Measurements from ENCODE around the gene PA2G4.

PA2G4 gene

GRCh38 chr12:56124133-56124532 is 19.8 kb downstream of the PA2G4 start:
- H3K36me3 ChIP-seq (ENCODE audit: control insufficient read depth, low read length): peaks cover 22% of the 10 kb centered on the region
- no peaks in the 10 kb centered on the region for H3K27me3 ChIP-seq (ENCODE audit: control insufficient read depth, low read length)
- no peaks in the 10 kb centered on the region for H3K9me2 ChIP-seq (replicated peaks; ENCODE audit: control insufficient read depth, low read length)
- no peak overlapping the region for H3K4me2 ChIP-seq (ENCODE audit: low read length)
- peaks cover 53% of the 10 kb centered on the region for H3K4me1 ChIP-seq (ENCODE audit: control insufficient read depth, low read length)
- peaks cover 40% of the 10 kb centered on the region for H3K79me2 ChIP-seq (ENCODE audit: control insufficient read depth, low read length)
- H3K27ac ChIP-seq (ENCODE audit: low read depth, low read length): peak overlapping the region; percentile 6; the same call in 1 of the 2 replicates
- no peaks in the 10 kb centered on the region for H3K9me3 ChIP-seq (ENCODE audit: control insufficient read depth, insufficient read depth, low read length)
- no peak overlapping the region for H3K4me3 ChIP-seq (ENCODE audit: low read length)
- peaks cover 28% of the 10 kb centered on the region for H3F3A ChIP-seq (ENCODE audit: control insufficient read depth, insufficient read depth)
- TF ChIP-seq EZH2phosphoT487 (IDR thresholded peaks at IDR 0.05; ENCODE audit: borderline replicate concordance, low read length): no peak
- no peak for TF ChIP-seq CTCF (IDR thresholded peaks at IDR 0.05; ENCODE audit: low read depth, low read length, poor library complexity, severe bottlenecking)
- no peaks in the 10 kb centered on the region for H4K20me1 ChIP-seq (ENCODE audit: control insufficient read depth, insufficient read depth, low read depth, low read length)

GRCh38 chr12:56126732-56127239 is 22.4 kb downstream of the PA2G4 start:
- H3K27me3 ChIP-seq (ENCODE audit: control insufficient read depth, low read length): no peaks in the 10 kb centered on the region
- no peaks in the 10 kb centered on the region for H4K20me1 ChIP-seq (ENCODE audit: control insufficient read depth, insufficient read depth, low read depth, low read length)
- H3K4me2 ChIP-seq (ENCODE audit: low read length): peak overlapping the region; percentile 93
- H3F3A ChIP-seq (ENCODE audit: control insufficient read depth, insufficient read depth): peaks cover 28% of the 10 kb centered on the region
- peaks cover 54% of the 10 kb centered on the region for H3K4me1 ChIP-seq (ENCODE audit: control insufficient read depth, low read length)
- peak overlapping the region; percentile 75 for H3K4me3 ChIP-seq (ENCODE audit: low read length)
- no peaks in the 10 kb centered on the region for H3K9me2 ChIP-seq (replicated peaks; ENCODE audit: control insufficient read depth, low read length)
- H3K36me3 ChIP-seq (ENCODE audit: control insufficient read depth, low read length): peaks cover 20% of the 10 kb centered on the region
- TF ChIP-seq CTCF (IDR thresholded peaks at IDR 0.05; ENCODE audit: low read depth, low read length, poor library complexity, severe bottlenecking) (no peak), EZH2phosphoT487 (IDR thresholded peaks at IDR 0.05; ENCODE audit: borderline replicate concordance, low read length) (no peak)
- peak overlapping the region; percentile 82 for H3K27ac ChIP-seq (ENCODE audit: low read depth, low read length)
- H3K9me3 ChIP-seq (ENCODE audit: control insufficient read depth, insufficient read depth, low read length): peaks cover 5% of the 10 kb centered on the region; the same call in 1 of the 2 replicates
- H3K79me2 ChIP-seq (ENCODE audit: control insufficient read depth, low read length): peaks cover 43% of the 10 kb centered on the region

- peaks cover 5% of the 10 kb centered on the region; the same call in 1 of the 2 replicates for H3K9me3 ChIP-seq (ENCODE audit: control insufficient read depth, insufficient read depth, low read length)
- peak overlapping the region; percentile 93 for H3K4me2 ChIP-seq (ENCODE audit: low read length)
- TF ChIP-seq CTCF (IDR thresholded peaks at IDR 0.05; ENCODE audit: low read depth, low read length, poor library complexity, severe bottlenecking) (no peak), EZH2phosphoT487 (IDR thresholded peaks at IDR 0.05; ENCODE audit: borderline replicate concordance, low read length) (no peak)
- H3K36me3 ChIP-seq (ENCODE audit: control insufficient read depth, low read length): peaks cover 26% of the 10 kb centered on the region
- peaks cover 28% of the 10 kb centered on the region for H3F3A ChIP-seq (ENCODE audit: control insufficient read depth, insufficient read depth)
- peak overlapping the region; percentile 82 for H3K27ac ChIP-seq (ENCODE audit: low read depth, low read length)
- H4K20me1 ChIP-seq (ENCODE audit: control insufficient read depth, insufficient read depth, low read depth, low read length): no peaks in the 10 kb centered on the region
- peaks cover 54% of the 10 kb centered on the region for H3K4me1 ChIP-seq (ENCODE audit: control insufficient read depth, low read length)
- H3K79me2 ChIP-seq (ENCODE audit: control insufficient read depth, low read length): peaks cover 40% of the 10 kb centered on the region
- H3K27me3 ChIP-seq (ENCODE audit: control insufficient read depth, low read length): no peaks in the 10 kb centered on the region
- H3K9me2 ChIP-seq (replicated peaks; ENCODE audit: control insufficient read depth, low read length): no peaks in the 10 kb centered on the region
- peak overlapping the region; percentile 75 for H3K4me3 ChIP-seq (ENCODE audit: low read length)
These were observed 23.1 kb downstream of the PA2G4 start for GRCh38 chr12:56127485-56127887.
